ENCODE results near the gene NRCAM. TPM values are rescaled to one million over a fixed set of nuclear protein-coding genes. Genes with fewer than 3 reads are reported as not detected.

The NRCAM gene
- total and polyA plus RNA-seq, 10 of the 15 experiments (the other 5 are each of a cell fraction or from before 2014, with no cell fraction given) = 0.30 to 2.0 (median 1.0) TPM

GRCh38 chr7:108335269-108335918 lies 120.8 kb downstream of the NRCAM start (continued):
- TF ChIP-seq PRDM15 (CRISPR knock-in tag; IDR thresholded peaks at IDR 0.05) (no peak), SMAD5 (IDR thresholded peaks at IDR 0.05; ENCODE audit: low read depth) (no peak), BRCA1 (IDR thresholded peaks at IDR 0.05; ENCODE audit: low read depth, low read length) (no peak), SIX5 (IDR thresholded peaks at IDR 0.05; ENCODE audit: low read depth, low read length, severe bottlenecking) (no peak)

- DNase-seq (ENCODE audit: low read depth, low spot score) (no peak), ATAC-seq (no peak), FAIRE-seq (no peak)
- Histone ChIP-seq H2AFZ (ENCODE audit: control insufficient read depth, low read depth, low read length) (no peak overlapping the region), H3K9ac (ENCODE audit: control insufficient read depth, insufficient read depth, low read length) (no peak overlapping the region), H3K4me2 (ENCODE audit: control insufficient read depth, insufficient read depth) (no peak overlapping the region), H3K27me3 (replicated peaks in 1 of 2; ENCODE audit: control insufficient read depth in 2 of 2, insufficient read depth in 2 of 2, low read length in 1 of 2) (no peaks in the 10 kb centered on the region), H4K20me1 (ENCODE audit: control insufficient read depth, insufficient read depth) (no peaks in the 10 kb centered on the region), H3K4me3 (no peak overlapping the region), H3K9me3 (replicated peaks; ENCODE audit: control insufficient read depth, insufficient read depth, low read length) (no peaks in the 10 kb centered on the region), H3K27ac (ENCODE audit: control insufficient read depth, insufficient read depth) (no peak overlapping the region), H3K79me2 (ENCODE audit: control insufficient read depth, insufficient read depth, low read length) (no peaks in the 10 kb centered on the region), H3K4me1 (ENCODE audit: control insufficient read depth, insufficient read depth, low read length) (peaks cover 6% of the 10 kb centered on the region; the same call in 1 of the 2 replicates), H3K36me3 (ENCODE audit: control insufficient read depth in 2 of 2, insufficient read depth in 2 of 2, low read length in 1 of 2) (no peaks in the 10 kb centered on the region)
- BruUV-seq (replicated peaks) = no TSS peak
- SMC1A ChIA-PET (ENCODE audit: uncharacterized antibody, unreplicated experiment) = no interaction called here
- POLR2A ChIA-PET = no interaction called here
- RAD21 ChIA-PET (ENCODE audit: unreplicated experiment) = no interaction called here
- CTCF ChIA-PET = no interaction called here
- WGBS (ENCODE audit: insufficient coverage, insufficient replicate concordance, low lambda C conversion rate, missing lambda C conversion rate) = 22% methylated on average over 3 of the region's 3 CpGs
- in situ Hi-C loops (cut with MboI) (no loop called here), intact Hi-C loops (cut with micrococcal nuclease; ENCODE audit: unreplicated experiment) (no loop called here)
- no peak for TF ChIP-seq ZNF622 (IDR thresholded peaks at IDR 0.05)
- TF ChIP-seq HDAC6 (IDR thresholded peaks at IDR 0.05; ENCODE audit: unreplicated experiment) = no peak
- no peak for TF ChIP-seq KDM1A (IDR thresholded peaks at IDR 0.05; ENCODE audit: borderline replicate concordance)
- no peak for TF ChIP-seq ZBTB11 (CRISPR knock-in tag; IDR thresholded peaks at IDR 0.05)
- no peak for TF ChIP-seq FOXM1 (IDR thresholded peaks at IDR 0.05; ENCODE audit: low read depth, low read length)
- no peak for TF ChIP-seq POLR2AphosphoS2 (IDR thresholded peaks at IDR 0.05; ENCODE audit: low read depth, low read length)
- TF ChIP-seq IRF4 (IDR thresholded peaks at IDR 0.05; ENCODE audit: low read depth, low read length) = no peak
- TF ChIP-seq TAF1 (IDR thresholded peaks at IDR 0.05; ENCODE audit: borderline replicate concordance, low read depth, low read length) = no peak
- TF ChIP-seq EGR1 (IDR thresholded peaks at IDR 0.05; ENCODE audit: borderline replicate concordance in 1 of 2, low read depth in 2 of 2, low read length in 2 of 2) = no peak
- no peak for TF ChIP-seq JUNB (IDR thresholded peaks at IDR 0.05)
- no peak for TF ChIP-seq MYC (IDR thresholded peaks at IDR 0.05; ENCODE audit: insufficient read depth, insufficient read length, insufficient replicate concordance, low read length, severe bottlenecking)
- no peak for TF ChIP-seq TCF7 (IDR thresholded peaks at IDR 0.05; ENCODE audit: borderline replicate concordance)
- TF ChIP-seq MAX (IDR thresholded peaks at IDR 0.05; ENCODE audit: low read depth, low read length) = no peak
These were observed 123.3 kb downstream of the NRCAM start for GRCh38 chr7:108332937-108333336.
